ENCODE results near the gene HELZ2. TPM values are rescaled to one million over a fixed set of nuclear protein-coding genes. Genes with fewer than 3 reads are reported as not detected.

The HELZ2 gene
- total RNA-seq, 1 experiment from 2014 or later, result 18.1 TPM

DNA sequence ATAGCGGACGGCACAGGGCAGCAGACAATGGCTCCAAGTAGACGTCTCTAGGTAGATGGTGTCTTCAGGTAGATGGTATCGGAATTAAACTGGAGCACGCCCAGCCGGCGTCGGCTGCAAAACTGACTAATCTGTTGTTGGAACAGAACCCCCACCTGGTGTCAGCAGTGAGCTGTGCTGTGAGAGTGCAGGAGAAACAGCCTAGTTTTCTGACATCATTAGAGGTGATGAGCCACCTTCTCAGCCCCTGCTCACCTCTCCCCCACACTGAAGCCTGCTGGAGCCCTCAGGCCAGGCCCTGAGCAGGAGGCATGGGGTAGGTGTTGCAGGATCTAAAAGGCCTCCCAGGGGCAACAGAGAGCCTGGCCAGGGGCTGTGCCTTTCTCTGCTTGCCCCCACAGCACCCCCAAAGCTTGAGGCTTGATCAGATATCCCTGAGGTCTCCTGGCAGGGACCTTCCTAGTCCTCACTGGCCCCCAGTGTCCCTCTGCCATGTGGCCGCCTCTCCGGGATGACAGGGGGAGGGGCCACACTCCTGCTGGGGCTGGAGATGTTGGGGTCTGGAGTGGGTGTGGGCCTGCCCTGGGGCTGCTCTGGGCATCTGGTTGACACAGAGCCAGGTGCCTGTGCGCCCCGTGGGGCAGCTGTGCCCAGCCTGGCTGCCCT, 6.9 kb upstream of the HELZ2 start:
- BruUV-seq (replicated peaks), result no TSS peak
- H3K4me3 Mint-ChIP-seq (ENCODE audit: unreplicated experiment), result no peak overlapping the region
- CTCF ChIA-PET, result interaction anchor here (0.7 to 1.9 kb wide), 7 partner anchors 12 to 399 kb away, joined by 3 to 9 read pairs (median 4); no protein-coding TSS in a partner anchor
- POLR2A ChIA-PET, result interaction anchor here (0.5 to 2.6 kb wide), 3 partner anchors 32 to 360 kb away, joined by 3 to 8 read pairs (median 4); partner anchors contain the start of gene PTK6
- TF ChIP-seq, protein P1, sequence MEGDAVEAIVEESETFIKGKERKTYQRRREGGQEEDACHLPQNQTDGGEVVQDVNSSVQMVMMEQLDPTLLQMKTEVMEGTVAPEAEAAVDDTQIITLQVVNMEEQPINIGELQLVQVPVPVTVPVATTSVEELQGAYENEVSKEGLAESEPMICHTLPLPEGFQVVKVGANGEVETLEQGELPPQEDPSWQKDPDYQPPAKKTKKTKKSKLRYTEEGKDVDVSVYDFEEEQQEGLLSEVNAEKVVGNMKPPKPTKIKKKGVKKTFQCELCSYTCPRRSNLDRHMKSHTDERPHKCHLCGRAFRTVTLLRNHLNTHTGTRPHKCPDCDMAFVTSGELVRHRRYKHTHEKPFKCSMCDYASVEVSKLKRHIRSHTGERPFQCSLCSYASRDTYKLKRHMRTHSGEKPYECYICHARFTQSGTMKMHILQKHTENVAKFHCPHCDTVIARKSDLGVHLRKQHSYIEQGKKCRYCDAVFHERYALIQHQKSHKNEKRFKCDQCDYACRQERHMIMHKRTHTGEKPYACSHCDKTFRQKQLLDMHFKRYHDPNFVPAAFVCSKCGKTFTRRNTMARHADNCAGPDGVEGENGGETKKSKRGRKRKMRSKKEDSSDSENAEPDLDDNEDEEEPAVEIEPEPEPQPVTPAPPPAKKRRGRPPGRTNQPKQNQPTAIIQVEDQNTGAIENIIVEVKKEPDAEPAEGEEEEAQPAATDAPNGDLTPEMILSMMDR (IDR thresholded peaks at IDR 0.05; ENCODE audit: unreplicated experiment), result peak; percentile 66
- H3K27me3 Mint-ChIP-seq (ENCODE audit: insufficient read depth, unreplicated experiment), result no peaks in the 10 kb centered on the region
- intact Hi-C loops (cut with micrococcal nuclease), result loop anchor here (2.0 kb wide), 1 partner anchor 116 kb away; the partner anchor contains the start of gene TNFRSF6B
- H3K27ac Mint-ChIP-seq (ENCODE audit: low read depth, unreplicated experiment), result no peak overlapping the region
- H3K36me3 Mint-ChIP-seq (ENCODE audit: insufficient read depth, unreplicated experiment), result no peaks in the 10 kb centered on the region
- H3K4me1 Mint-ChIP-seq (ENCODE audit: insufficient read depth, unreplicated experiment), result no peaks in the 10 kb centered on the region
- H3K9me3 Mint-ChIP-seq (ENCODE audit: unreplicated experiment), result no peaks in the 10 kb centered on the region
- DNase-seq (ENCODE audit: unreplicated experiment), result peak; percentile 74

DNA sequence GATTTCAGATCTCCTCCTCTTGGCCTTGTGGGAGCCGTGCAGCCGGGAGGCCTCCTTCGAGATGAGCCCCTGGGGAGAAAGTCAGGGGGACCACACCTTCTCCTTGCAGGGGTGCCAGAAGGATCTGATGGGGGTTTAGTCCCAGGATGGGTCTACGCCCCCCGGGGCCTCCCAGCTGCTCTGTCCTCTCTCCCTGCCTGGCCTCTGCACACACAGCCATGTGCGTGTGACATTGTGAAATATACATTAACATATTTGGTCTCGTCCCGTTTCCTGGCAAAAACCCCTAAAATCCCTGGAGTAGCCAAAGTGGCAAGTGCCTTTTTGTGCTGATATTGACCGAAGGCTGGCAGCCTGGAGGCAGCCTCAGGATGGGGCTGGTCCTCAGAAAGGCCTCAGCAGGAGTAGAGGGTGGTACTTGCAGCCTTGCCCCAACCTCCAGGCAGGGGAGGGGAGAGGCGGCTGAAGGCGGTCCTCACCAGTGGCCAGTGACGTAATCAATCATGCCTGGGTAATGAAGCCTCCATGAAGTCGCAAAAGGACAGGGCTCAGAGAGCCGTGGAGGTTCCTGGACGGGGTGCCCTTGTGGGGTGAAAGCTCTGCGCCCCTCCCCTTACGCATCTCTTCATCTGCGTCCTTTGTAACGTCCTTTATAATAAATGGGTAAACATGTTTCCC, 5.1 kb upstream of the HELZ2 start:
- Mint-ChIP-seq H3K27ac (ENCODE audit: low read depth, unreplicated experiment) (no peak overlapping the region), H3K4me1 (ENCODE audit: insufficient read depth, unreplicated experiment) (no peaks in the 10 kb centered on the region), H3K9me3 (ENCODE audit: unreplicated experiment) (no peaks in the 10 kb centered on the region), H3K4me3 (ENCODE audit: unreplicated experiment) (no peak overlapping the region), H3K27me3 (ENCODE audit: insufficient read depth, unreplicated experiment) (no peaks in the 10 kb centered on the region), H3K36me3 (ENCODE audit: insufficient read depth, unreplicated experiment) (no peaks in the 10 kb centered on the region)
- intact Hi-C loops (cut with micrococcal nuclease), result no loop called here
- ChIA-PET CTCF (interaction anchor here (0.6 to 1.2 kb wide), 4 partner anchors 22 to 162 kb away, joined by 3 to 5 read pairs (median 4); partner anchors contain the start of gene PTK6), POLR2A (interaction anchor here (0.6 to 1.4 kb wide), 2 partner anchors 48 to 346 kb away, joined by 3 read pairs; partner anchors contain the start of gene GMEB2)
- BruUV-seq (replicated peaks), result no TSS peak
- DNase-seq (ENCODE audit: unreplicated experiment), result no peak
- TF ChIP-seq, protein P1 (IDR thresholded peaks at IDR 0.05; ENCODE audit: unreplicated experiment), result no peak

DNA sequence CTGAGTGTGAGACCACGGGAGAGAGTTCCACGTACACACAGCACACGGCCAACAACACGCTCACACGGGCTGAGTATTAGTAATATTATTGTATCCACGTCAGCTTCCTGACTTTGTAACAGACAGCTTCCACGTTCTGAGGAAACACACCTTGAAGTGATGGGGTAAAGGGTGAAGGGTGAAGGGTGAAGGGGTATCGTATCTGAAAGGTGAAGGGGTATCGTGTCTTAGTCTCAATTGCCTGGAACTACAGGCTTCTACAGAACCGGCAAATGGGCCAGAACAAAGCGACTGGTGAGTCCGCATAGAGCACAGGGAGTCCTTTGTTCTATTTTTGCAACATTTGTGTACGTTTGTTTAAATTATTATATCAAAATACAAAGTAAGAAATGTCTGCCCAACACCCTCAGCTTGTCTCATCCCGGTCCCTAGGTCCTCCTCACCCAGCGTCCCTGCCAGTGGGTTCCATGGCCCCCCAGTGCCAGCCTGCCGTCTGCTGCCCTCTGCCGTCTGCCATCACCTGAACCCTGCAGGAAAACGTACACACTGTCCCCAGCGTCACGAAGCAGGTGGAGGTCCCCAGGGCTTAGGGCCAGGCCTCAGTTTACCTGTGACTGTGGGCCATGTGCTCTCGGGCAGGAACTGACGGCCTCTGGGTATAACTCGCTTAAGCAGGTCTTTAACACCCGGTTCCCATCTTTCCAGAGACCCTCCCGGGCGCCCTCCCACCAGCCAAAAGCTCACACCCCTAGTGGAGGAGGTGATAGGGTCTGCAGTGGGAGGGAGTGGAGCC, 4.4 kb upstream of the HELZ2 start:
- ChIA-PET POLR2A (interaction anchor here (0.6 kb wide), 1 partner anchor 312 kb away, joined by 3 read pairs; no protein-coding TSS in a partner anchor), CTCF (interaction anchor here (0.6 to 1.1 kb wide), 5 partner anchors 21 to 637 kb away, joined by 3 to 5 read pairs (median 3); no protein-coding TSS in a partner anchor)
- H3K27me3 Mint-ChIP-seq (ENCODE audit: insufficient read depth, unreplicated experiment), result no peaks in the 10 kb centered on the region
- no peak for DNase-seq (ENCODE audit: unreplicated experiment)
- H3K27ac Mint-ChIP-seq (ENCODE audit: low read depth, unreplicated experiment), result no peak overlapping the region
- H3K4me1 Mint-ChIP-seq (ENCODE audit: insufficient read depth, unreplicated experiment), result no peaks in the 10 kb centered on the region
- TF ChIP-seq, protein P1 (IDR thresholded peaks at IDR 0.05; ENCODE audit: unreplicated experiment), result no peak
- H3K4me3 Mint-ChIP-seq (ENCODE audit: unreplicated experiment), result no peak overlapping the region
- BruUV-seq (replicated peaks), result no TSS peak
- no peaks in the 10 kb centered on the region for H3K36me3 Mint-ChIP-seq (ENCODE audit: insufficient read depth, unreplicated experiment)
- intact Hi-C loops (cut with micrococcal nuclease), result no loop called here
- H3K9me3 Mint-ChIP-seq (ENCODE audit: unreplicated experiment), result no peaks in the 10 kb centered on the region
